Raji (cell line): ENCODE measurements around the gene TRPM5.

Source experiments
- POLR2A ChIP-seq: IDR thresholded peaks from 2 replicates; pipeline ENCODE4 v1.6.1; 2011; ENCODE audit warnings: low read depth, low read length, control low read depth; ENCODE audit not compliant: insufficient read depth

The TRPM5 gene

DNA sequence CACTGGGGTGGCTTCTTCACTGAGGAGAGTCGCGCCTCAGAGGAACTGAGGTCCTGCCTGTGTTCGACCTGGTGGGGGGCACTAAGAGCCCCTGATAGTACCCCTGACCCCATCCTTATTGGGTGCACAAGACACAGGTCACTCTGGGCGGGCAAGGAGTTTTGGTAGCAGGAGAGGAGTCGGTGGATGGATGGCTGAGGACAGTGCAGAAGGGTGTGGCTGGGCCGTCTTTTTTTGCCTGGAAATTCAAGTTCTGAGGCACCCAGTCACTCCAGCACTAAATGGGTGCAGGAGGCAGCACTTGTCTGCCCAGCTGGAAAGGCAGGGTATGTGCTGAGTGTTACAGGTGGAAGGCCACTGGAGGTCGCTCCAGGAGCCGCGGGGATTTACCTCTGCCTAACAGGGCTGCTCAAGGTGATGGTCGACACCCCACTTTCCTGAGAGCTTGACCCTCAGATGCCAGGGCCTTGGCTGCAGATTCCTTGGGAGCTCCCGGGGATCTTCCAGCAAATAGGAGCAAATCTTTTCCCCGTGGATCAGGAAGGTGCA, 42.8 kb downstream of the TRPM5 start:
- no peak for TF ChIP-seq POLR2A

DNA sequence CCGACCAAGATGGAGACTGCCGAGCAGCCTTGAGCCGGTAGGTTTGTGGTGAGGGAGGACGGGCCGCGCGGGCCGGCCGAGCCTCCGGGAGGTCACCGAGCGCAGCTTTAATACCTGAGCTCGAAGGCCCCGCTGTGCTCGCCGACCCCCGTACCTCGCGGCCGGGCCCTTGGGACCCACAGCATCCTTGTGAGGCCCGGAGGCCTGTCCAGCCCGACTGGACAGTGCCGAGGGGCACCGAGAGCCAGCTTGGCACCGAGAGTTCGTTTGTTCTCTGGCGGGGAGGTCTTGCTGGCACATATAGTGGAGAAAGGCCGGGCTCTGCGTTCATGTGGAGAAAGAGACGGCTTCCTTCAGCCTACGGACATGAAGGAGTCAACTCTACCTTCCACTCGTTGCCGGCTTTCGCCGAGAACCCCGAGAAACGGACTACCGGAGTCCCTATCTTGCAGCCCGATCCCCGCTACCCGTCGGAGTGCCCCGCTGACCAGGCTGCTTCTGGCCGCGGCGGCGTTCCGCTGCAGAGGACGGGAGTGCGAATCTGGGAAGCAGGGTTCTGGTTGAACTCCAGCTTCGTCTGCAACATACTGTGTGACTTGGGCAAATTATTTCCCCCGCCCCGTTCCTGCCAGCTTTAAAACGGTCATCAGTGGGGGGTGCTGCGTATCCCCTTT, 43.4 kb downstream of the TRPM5 start:
- TF ChIP-seq POLR2A, result no peak; the same call in 1 of the 2 replicates

DNA sequence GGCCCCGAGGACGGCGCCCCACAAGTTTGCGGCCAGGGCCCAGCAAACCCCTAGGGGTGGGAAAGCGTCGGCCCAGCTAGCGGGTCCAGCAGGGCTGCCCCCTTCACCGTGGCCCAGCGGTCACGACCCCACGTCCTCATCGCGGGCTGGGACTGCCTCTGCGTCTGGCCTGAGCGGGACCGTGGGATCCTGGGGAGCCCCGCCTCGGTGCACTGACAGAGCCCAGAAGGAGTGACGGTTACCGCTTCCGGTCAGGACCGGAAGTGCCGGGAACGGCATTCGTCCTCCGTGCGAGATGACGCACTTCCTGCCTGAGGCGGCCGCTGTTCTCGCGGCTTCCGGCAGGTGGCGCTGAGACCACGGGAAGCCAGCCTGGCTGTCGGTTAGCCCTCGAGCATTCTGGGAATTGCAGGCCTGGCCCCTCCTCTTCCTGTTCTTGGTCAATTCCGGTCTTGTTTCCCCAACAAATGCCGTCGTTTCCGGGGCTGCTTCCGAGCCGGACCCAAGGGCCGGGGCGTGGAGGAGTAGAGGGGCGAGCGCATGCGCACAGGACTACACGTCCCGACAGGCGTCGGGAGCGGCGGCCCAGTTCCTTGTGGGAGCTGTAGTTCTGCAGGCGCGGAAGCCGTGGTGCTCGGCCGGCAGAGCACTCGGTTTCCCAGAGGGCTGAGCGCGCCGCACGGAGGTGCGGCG, 44.1 kb downstream of the TRPM5 start, which contains the start of gene TSSC4:
TSSC4 (plus strand) TSS at position 682 of the 693 bp plus-strand sequence. CDS start 1,884 bp downstream, outside the sequence.
- peak; percentile 75 for TF ChIP-seq POLR2A

DNA sequence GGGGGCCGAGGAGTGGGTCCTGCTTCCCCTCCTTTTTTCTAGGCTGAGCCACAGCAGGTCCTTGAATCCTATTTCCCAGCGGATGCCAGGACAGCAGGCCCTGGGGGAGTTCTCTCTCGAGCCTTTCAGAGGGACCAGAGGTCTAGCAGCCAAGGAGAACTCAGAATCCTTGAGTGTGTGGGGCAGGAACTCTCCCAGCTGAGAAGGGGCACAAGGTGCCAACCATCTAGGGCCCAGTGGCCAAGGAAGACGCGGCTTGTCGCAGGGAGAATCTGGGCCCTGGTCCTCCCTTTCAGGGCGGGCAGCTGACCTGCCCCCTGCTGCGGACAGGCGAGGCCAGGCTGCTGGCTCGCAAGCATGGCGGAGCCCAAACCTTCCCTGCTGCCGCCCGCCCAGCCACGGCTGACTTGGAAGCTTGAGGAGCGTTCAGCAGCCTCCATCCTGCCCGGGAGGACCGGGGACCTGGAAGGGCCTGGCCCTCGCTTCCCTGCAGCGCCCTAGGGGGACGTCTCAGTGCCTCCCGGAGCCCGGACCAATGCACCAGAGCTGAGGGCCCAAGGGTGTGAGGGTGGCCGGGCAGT, 44.7 kb downstream of the TRPM5 start:
- no peak for TF ChIP-seq POLR2A

DNA sequence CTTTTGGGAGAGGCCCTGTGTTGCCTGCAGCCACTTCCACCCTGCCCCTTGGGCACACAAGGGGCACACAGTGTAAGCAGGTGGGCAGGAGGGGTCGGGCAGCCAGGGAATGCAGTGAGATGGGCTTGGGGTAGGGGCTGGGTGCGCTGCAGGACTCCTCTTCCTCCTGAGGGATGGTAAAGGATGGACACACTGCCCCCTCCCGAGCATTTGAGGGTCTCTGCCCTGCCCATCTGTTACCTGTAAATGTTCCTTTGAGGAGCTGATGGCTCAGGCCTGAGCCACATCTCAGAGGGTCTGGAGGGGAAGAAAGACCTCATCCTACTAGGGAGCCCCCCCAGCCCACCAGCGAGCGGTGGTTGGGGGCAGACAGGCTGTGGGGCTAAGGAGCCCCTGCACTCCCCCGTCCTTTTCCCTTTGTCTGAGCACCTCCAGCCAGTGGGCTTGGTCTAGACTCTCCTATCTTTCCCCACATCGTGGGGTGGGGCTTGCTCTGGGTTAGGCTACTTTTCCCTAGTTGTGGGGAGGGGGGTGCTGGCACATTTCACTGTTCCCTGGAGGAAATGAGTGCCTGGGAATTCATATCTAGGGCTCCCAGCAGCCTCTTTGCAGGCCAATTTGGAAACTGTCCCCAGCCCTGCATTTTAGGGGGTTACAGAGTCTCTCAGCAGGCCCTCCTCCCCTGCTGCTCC, 45.5 kb downstream of the TRPM5 start:
- no peak for TF ChIP-seq POLR2A

DNA sequence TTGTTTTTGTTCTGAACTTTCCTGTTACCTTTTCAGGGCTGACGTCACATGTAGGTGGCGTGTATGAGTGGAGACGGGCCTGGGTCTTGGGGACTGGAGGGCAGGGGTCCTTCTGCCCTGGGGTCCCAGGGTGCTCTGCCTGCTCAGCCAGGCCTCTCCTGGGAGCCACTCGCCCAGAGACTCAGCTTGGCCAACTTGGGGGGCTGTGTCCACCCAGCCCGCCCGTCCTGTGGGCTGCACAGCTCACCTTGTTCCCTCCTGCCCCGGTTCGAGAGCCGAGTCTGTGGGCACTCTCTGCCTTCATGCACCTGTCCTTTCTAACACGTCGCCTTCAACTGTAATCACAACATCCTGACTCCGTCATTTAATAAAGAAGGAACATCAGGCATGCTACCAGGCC, 47.3 kb downstream of the TRPM5 start:
- TF ChIP-seq POLR2A, result no peak

DNA sequence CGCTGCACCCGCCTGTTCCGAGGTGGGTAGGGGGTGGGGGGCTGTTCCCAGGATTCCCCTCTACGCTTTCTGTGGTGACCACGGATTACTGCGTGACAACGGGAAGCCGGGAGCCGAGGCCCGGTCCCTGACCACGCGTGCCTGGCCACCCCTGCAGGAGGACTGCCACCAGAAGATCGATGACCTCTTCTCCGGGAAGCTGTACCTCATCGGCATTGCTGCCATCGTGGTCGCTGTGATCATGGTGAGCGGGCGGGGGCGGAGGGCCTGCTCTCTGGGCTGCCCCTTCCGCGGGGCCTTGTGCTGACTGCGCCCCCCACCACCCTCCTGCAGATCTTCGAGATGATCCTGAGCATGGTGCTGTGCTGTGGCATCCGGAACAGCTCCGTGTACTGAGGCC, 47.8 kb downstream of the TRPM5 start:
- no peak for TF ChIP-seq POLR2A

DNA sequence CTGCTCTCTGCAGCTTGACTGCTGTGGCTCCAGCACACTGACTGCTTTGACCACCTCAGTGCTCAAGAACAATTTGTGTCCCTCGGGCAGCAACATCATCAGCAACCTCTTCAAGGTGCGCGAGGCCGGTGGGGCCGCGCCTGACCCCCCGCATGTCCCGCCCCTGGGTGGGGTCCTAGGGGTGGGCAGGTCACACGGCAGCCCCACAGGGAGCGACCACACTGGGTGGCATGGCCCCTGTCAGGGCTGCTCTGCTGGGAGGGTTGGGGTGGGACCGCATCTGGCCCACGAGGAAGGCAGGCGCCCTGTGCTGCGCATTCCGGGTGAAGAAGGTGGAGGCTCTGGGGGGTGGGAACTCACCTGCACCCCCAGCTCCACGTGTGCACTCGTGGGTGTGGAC, 48.5 kb downstream of the TRPM5 start:
- TF ChIP-seq POLR2A, result no peak

DNA sequence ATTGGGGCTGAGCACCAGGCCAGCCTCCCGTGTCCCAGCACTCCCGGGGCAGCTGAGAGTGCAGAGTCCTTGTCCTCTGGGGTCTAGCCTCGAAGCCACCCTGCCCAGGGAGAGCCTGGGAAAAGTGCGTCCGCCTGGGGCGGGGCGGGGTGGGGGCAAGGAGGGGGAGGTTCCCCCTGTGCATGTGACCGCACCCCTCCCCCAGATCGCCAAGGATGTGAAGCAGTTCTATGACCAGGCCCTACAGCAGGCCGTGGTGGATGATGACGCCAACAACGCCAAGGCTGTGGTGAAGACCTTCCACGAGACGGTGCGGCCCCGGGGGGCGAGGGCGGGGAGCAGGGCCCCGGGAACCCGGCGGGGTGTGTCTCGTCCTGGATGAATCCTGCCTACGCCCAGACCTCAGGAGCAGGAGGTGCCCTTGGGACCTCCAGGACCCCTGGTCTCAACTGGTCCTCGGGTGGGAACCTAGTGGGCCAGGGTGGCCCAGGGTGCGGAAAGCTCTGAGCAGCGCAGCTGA, 49.0 kb downstream of the TRPM5 start:
- no peak for TF ChIP-seq POLR2A

DNA sequence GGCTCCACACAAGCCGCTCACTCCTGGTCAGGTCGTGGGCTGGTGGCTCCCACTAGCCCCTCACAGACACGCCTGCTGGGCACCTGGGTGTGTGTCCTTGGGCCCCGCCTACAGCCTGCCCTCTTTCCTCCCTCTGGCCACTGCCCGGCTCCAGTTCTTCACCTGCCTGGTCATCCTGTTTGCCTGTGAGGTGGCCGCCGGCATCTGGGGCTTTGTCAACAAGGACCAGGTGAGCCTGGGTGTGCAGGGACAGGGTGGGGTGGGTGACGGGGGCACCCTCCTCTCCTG, 49.6 kb downstream of the TRPM5 start:
- TF ChIP-seq POLR2A, result no peak
